Activated naive CD4-positive, alpha-beta T cell treated with anti-CD3 and anti-CD28 coated beads, Interleukin-2, amount 50 U/mL, for 16 hours (primary cell): ENCODE data around the gene ATG7.

Experiments used
- DNase-seq: peaks from one replicate; pipeline ENCODE4 v3.0.0-alpha.2; 2020

The ATG7 gene

GRCh38 chr3:11543141-11543947 is 271.1 kb downstream of the ATG7 start:
- no peak for DNase-seq

- DNase-seq = no peak
Measured at GRCh38 chr3:11543948-11544387, 271.8 kb downstream of the ATG7 start.

- no peak for DNase-seq
Measured at GRCh38 chr3:11544412-11545181, 272.4 kb downstream of the ATG7 start.

DNA sequence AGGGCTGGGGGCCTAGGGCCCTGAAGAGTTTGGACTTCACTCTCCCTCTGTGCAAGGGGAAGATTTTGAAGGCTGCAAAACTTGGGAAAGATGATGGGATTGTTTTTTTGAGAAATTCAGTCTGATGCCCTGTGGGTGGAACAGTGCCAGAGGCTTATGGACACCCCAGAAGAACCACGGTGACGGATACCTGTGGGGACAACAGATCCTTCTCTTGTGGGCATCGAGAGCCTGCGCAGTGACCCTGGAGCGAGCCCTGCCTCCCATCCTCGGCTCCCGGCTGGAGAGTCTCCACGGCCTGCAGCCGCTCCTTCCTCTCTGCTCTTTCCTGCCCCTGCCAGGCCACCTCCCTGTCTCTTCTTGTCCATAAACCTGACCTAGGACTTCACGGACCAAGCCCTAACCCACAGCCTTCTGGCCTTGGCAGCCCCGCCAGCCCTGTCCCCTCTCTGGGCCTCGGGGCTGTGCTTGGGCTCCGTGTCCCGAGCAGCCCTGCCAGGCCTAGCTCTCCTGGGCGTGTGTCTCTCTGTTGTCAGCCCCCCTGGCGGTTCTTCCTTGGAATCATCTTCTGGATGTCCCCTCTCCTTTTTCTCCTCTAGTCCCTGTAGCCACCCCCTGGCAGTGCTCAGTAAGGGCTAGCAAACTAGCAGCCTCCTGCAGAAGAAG is 273.1 kb downstream of the ATG7 start:
- no peak for DNase-seq

- no peak for DNase-seq
Measured at GRCh38 chr3:11546657-11547302, 274.6 kb downstream of the ATG7 start.

GRCh38 chr3:11547498-11547897 is 275.3 kb downstream of the ATG7 start:
- no peak for DNase-seq

- DNase-seq = no peak
Measured at GRCh38 chr3:11548721-11549131, 276.5 kb downstream of the ATG7 start.

- no peak for DNase-seq
Measured at GRCh38 chr3:11549580-11550140, 277.5 kb downstream of the ATG7 start.

- DNase-seq = no peak
Measured at GRCh38 chr3:11551036-11551435, 278.8 kb downstream of the ATG7 start.

DNA sequence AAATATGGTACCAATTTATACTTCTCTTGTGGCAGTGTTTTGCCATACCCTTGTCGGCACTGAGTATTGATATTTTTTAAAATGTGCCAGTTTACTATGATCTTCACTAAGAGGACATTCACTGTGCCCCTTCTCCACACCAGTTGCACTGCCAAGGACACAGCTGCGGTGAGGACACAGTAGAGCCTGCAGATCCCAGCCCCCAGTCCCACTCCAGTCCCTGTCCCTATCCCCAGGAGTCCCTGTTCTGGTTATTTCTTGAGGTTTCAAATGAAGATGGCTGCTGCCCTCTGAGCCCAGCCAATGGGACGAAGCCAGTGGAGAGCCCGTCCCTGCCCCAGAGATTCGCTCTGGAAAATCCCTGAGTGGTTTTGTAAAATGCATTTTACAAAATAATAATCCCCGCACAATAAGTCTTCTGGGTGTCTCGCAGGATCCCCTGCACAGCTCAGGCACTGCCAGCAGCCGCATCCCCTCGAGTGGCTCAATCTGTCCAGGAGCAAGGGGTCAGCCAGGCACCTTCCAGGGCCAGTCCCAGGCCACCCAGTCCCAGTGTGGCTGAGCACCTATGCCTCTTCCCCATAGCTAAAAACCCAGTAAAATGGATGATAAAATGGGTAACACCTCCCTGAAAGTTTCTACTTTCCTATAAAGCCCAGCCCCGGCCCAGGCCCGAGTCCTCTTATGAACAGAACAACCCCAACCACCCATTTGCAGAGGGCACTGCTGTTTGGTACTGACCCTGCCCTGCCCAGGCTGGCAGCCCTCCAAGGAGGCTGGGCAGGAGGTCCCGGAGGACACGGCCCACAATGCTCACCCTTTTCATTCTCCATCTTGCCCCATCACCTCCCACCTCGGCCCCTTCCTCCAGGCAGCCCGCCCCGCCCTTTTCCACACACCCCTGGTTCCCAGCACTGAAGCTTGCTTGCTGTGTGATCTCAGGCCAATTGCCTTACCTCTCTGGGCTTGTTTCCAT is 280.4 kb downstream of the ATG7 start:
- no peak for DNase-seq

DNA sequence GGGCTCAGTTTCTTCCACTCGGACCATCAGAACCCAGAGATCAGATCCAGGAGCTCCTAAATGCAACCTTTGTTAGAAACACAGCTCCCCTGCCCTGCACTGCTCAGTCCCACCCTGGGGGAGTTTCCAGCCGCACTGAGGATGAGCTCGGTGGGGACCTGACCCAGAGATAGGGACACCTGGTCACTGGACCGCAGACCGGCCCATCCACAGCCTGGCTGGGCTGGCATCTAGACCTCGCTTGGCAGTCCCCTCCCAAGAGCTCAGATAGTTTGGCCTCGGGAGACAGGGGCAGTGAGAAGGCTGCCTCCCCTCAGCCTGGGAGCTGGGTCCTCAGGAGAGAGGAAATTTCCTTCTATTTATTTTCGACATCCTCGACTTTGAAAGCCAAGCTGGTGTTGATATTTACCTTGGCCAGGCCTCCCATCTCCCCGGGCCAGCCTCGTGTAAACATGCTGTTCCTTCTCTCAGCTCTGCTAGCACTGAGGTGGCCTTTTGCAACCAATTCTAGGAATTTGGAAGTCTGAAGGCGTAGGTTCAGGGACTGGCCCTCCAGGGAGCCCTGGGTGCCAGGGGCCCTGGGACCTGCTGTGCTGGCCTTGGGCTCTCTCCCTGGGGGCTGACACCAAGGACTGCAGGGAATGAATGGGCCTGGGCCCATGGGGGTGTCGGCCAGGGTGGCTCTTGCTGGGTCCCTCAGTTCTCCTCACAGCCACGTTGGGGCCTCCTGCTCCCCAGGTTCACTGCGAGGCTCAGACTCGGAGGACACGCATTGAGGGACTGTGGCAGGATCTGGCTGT is 281.4 kb downstream of the ATG7 start:
- no peak for DNase-seq

DNA sequence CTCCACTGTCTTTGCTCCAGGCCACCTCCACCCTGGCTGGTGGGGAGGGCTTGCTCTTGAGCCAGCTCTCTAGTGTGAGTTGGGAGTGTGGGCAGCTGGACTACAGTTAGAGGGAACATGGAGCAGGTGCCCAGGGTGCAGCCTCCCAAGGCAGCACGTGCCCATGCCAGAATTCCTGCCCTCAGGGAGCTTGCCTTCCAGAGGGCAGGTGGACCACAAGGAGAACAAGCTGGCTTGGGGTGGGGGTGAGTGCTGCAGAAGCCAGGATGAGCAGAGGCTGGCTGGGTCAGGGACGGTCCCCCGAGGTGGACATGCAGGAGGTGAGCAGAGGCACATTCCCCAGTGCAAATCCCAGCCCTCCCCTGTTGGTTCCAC is 282.0 kb downstream of the ATG7 start:
- no peak for DNase-seq

DNA sequence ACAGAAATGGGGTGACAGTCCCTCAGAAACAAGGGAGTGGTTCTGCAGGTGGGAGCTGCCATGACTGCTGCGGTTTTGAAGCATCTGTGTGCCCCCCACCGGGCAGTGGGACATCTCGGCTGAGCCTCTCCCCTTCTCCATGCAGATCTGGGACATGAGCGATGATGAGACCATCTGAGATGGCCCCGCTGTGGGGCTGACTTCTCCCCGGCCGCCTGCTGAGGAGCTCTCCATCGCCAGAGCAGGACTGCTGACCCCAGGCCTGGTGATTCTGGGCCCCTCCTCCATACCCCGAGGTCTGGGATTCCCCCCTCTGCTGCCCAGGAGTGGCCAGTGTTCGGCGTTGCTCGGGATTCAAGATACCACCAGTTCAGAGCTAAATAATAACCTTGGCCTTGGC is 282.5 kb downstream of the ATG7 start:
- no peak for DNase-seq

DNA sequence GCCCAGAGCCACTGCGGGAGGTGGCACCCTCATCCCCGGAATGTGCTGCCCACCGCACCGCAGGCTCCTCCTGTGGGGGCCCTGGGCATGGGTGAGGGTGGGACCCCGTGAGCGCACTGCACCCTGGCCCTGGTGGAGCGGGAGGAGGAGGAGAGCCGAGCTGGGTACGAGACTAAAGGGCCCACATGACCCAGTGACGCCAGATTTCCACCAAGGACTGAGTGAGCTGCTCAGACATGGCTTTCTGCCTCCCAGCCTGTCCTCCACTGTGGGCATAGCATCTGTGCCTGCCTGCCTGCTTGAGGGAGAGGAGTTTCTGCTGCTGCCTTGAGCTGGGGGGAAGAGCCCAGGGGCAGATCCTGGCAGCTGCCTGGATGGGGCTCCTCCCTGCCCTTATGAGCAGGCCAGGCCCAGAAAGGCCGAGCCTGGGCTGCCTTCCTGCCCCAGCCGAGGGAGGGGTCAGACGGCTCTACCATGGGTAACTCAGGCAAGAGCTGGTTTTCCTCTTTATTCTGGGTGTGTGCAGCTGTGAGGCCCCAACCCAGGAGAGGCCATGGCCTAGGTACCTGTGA is 283.1 kb downstream of the ATG7 start:
- DNase-seq = no peak

DNA sequence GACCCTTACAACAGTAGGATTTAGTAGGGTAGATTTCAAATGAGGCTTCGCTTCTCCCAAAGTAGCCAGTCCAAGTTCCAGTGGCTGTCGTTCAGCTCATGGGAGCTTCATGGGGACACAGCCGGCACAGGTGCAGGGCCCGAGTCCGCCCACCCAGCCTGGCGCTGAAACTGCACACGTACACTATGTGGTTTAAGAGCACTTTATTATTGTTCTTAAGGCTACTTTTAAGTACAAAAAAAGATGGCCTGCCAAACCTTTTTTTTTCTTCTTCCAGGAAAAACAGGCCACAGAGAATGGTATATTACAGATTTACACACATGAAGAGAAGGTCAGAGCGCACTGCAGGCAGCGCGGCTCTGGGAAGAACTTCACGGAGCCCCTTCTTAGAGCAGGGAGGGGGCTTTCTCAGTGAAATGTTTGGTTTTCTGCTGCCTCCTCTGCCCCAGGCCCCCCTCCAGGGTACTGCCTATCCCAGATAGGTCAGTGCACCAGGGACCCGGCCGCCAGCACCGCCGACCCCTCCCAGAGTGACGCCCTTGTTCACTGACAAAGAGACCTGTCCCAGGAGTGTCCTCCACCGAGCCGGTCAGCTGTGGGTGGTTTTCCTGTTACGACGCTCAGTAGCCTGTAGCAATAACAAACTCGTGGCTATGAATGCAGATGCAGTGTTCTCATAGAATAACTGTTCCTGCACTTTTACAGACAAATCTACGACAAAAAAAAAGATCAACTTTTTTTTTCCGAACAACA is 283.9 kb downstream of the ATG7 start:
- DNase-seq = no peak

DNA sequence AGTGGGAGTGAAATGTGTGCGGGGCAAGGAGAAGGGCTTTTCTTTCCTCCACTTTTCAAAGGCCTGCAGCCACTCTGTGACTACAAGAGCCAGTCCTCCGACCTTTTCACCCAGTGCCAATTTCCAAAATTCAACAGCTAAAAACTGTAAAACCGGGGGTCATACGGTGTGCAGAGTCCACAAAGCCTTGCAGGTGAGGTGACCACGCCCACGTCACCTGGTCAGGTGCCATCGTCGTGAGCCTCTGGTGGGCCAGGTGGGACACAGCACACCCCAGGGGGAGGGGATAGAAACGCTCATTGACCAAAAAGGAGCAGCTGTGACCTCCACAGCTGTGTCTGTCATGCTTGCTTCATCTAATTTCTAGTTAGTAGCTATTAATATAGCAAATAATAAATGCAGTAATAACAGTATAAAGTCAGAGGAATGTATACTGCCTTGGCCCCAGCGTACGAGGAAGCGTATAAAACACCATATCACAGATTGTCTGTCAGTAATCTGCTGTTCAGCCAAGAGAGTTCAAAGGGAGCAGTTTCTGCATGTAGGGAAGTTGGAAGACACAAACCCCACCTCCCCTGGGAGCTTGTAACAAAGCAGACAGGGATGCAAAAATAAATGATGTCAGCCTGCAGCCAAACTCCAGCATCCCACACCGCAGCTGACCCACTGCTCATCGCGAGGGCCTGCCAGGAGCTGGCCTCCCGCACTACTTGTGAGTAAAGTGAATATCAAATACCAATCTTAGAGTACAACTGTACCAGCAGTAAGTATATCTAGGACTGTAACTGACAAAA is 284.9 kb downstream of the ATG7 start:
- DNase-seq = no peak

- DNase-seq = no peak
Measured at GRCh38 chr3:11558002-11558401, 285.8 kb downstream of the ATG7 start.

DNA sequence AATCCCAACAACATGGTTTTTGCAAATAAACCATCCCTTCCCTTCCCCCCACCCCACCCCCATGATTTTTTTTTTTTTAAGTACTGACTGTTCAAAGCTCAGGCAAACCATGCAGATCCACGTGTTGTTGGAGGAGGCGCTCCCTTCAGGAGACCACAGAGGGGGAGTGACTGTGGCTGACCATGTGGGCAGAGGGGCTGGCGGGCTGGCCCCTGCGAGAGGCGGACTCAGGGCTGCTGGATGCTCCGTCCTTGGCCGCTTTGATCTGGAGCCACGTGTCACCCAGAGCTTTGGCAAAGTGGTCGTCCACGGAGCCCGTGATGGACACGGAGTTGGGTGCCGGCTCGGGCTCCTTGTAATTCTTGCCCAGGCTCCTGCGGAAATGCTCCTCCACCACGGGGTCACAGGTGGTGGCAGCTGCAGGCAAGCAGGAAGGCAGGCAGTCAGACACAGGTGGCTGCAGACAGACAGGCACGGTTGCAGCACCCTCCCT is 286.3 kb downstream of the ATG7 start:
- no peak for DNase-seq
